ENCODE results near the gene C1QTNF4. TPM values are rescaled to one million over a fixed set of nuclear protein-coding genes. Genes with fewer than 3 reads are reported as not detected.

The C1QTNF4 gene
- total and polyA plus RNA-seq, 9 of the 15 experiments (the other 6 are each of a cell fraction or from before 2014, with no cell fraction given) = not detected

GRCh38 chr11:47565340-47566148 lies 28.7 kb downstream of the C1QTNF4 start, which contains the start of gene PTPMT1 (continued):
- TF ChIP-seq PHF20 (IDR thresholded peaks at IDR 0.05; ENCODE audit: partially characterized antibody) (peak; percentile 50), NCOR1 (IDR thresholded peaks at IDR 0.05) (peak; percentile 35; the same call in 1 of the 2 replicates), HDAC2 (IDR thresholded peaks at IDR 0.05) (no peak), MTA3 (IDR thresholded peaks at IDR 0.05; ENCODE audit: borderline replicate concordance) (peak; percentile 72; the same call in 1 of the 2 replicates), CEBPB (tag; IDR thresholded peaks at IDR 0.05) (no peak), ZNF695 (CRISPR knock-in tag; IDR thresholded peaks at IDR 0.05) (no peak), MLLT1 (IDR thresholded peaks at IDR 0.05) (no peak), BRD4 (IDR thresholded peaks at IDR 0.05) (peak; percentile 58; the same call in 1 of the 2 replicates), FOXJ2 (tag; IDR thresholded peaks at IDR 0.05) (no peak), BRCA1 (IDR thresholded peaks at IDR 0.05) (no peak), BRCA1 (CRISPR knock-in tag; IDR thresholded peaks at IDR 0.05) (peak; percentile 72; the same call in 1 of the 2 replicates), E4F1 (CRISPR knock-in tag; IDR thresholded peaks at IDR 0.05; ENCODE audit: borderline replicate concordance) (no peak), TBP (optimal IDR thresholded peaks at IDR 0.05; ENCODE audit: low read depth, low read length) (peak; percentile 75), SAP30 (IDR thresholded peaks at IDR 0.05; ENCODE audit: borderline replicate concordance, insufficient read depth, low read depth, low read length, poor library complexity, severe bottlenecking) (no peak), TAF7 (tag; IDR thresholded peaks at IDR 0.05) (no peak), SUPT5H (IDR thresholded peaks at IDR 0.05) (peak; percentile 77), SMARCE1 (IDR thresholded peaks at IDR 0.05) (0 out of 2 replicates have a peak, but pooled peaks have one; percentile 6), CREM (IDR thresholded peaks at IDR 0.05; ENCODE audit: low read depth) (peak; percentile 62), CBX2 (IDR thresholded peaks at IDR 0.05; ENCODE audit: insufficient read depth, low read length, poor library complexity, severe bottlenecking) (no peak), ZNF217 (CRISPR knock-in tag; IDR thresholded peaks at IDR 0.05) (no peak), PTTG1 (tag; IDR thresholded peaks at IDR 0.05; ENCODE audit: low read depth) (no peak), ZNF354B (CRISPR knock-in tag; IDR thresholded peaks at IDR 0.05) (no peak), RCOR1 (IDR thresholded peaks at IDR 0.05; ENCODE audit: borderline replicate concordance in 1 of 2, low read depth in 2 of 2, low read length in 2 of 2) (peak in 1 of 2 experiments; percentile 5; a peak in 1 of 4 replicates), YBX1 (IDR thresholded peaks at IDR 0.05) (no peak)
- TF ChIP-seq, protein P1, sequence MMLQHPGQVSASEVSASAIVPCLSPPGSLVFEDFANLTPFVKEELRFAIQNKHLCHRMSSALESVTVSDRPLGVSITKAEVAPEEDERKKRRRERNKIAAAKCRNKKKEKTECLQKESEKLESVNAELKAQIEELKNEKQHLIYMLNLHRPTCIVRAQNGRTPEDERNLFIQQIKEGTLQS (IDR thresholded peaks at IDR 0.05) = no peak
- TF ChIP-seq, protein P1 (CRISPR knock-in tag; conservative IDR thresholded peaks at IDR 0.05) = no peak

Data from K562 (cell line).